K562 (cell line): Measurements from ENCODE around the gene THUMPD1. TPM values are rescaled to one million over a fixed set of nuclear protein-coding genes. Genes with fewer than 3 reads are reported as not detected.

ENCODE experiments used
- CREB1 ChIP-seq, 2 experiments: sonication (generic) in 1 of 2; formaldehyde crosslinking in 1 of 2; IDR thresholded peaks; 2 replicates each; pipeline versions ENCODE4 v1.6.1 to v1.8.0; 2012 to 2022; ENCODE audit warnings: inconsistent platforms in 1 of 2, mild to moderate bottlenecking in 1 of 2, missing genetic modification reagents in 1 of 2, moderate library complexity in 1 of 2
- GTF2F1 ChIP-seq: IDR thresholded peaks from 2 replicates; pipeline ENCODE4 v1.6.1; 2011; ENCODE audit warnings: low read depth, low read length, improper control_type of control experiment
- HEY1 ChIP-seq: fragments of 250-450 bp; sonication (Bioruptor Pico); IDR thresholded peaks from 2 replicates; pipeline ENCODE4 v1.5.0; 2020; ENCODE audit warnings: mild to moderate bottlenecking, moderate library complexity, borderline replicate concordance
- JUNB ChIP-seq: fragments of 450-650 bp; formaldehyde crosslinking; conservative IDR thresholded peaks from 2 replicates; pipeline ENCODE4 v1.4.0; 2020; ENCODE audit warnings: mild to moderate bottlenecking
- NR2F6 ChIP-seq: fragments of 450-650 bp; formaldehyde crosslinking; IDR thresholded peaks from 2 replicates; pipeline ENCODE4 v1.4.0; 2020; ENCODE audit warnings: mild to moderate bottlenecking
- RBM17 ChIP-seq: fragments of 200-400 bp; formaldehyde crosslinking; IDR thresholded peaks from 2 replicates; pipeline ENCODE4 v1.6.1; 2017; ENCODE audit warnings: low read depth, mild to moderate bottlenecking, low read length, borderline replicate concordance
- TCF3 ChIP-seq: sonication (generic); formaldehyde crosslinking; IDR thresholded peaks from 2 replicates; pipeline ENCODE4 v1.4.0; 2020; ENCODE audit warnings: mild to moderate bottlenecking, missing genetic modification reagents
- THRAP3 ChIP-seq: fragments of 450-650 bp; IDR thresholded peaks from 2 replicates; pipeline ENCODE4 v1.6.1; 2016; ENCODE audit warnings: mild to moderate bottlenecking, inconsistent platforms, borderline replicate concordance
- XRCC5 ChIP-seq: fragments of 200-400 bp; formaldehyde crosslinking; IDR thresholded peaks from 2 replicates; pipeline ENCODE4 v1.6.1; 2017; ENCODE audit warnings: low read depth, mild to moderate bottlenecking, low read length
- ZNF184 ChIP-seq: sonication (generic); formaldehyde crosslinking; IDR thresholded peaks from 2 replicates; pipeline ENCODE4 v1.5.0; 2020; ENCODE audit warnings: missing genetic modification reagents
- ZNF695 ChIP-seq: fragments of 450-650 bp; formaldehyde crosslinking; IDR thresholded peaks from 2 replicates; pipeline ENCODE4 v1.4.0; 2020; ENCODE audit warnings: mild to moderate bottlenecking, moderate library complexity
- polyA plus RNA-seq, 8 experiments: library from polyadenylated mRNA; depleted of rRNA in 4 of 8; stranded (reverse) in 5 of 8; unstranded in 3 of 8; fragments of >200 nt; fragmentation: Nextera tagmentation in 2 of 8; fragmentation: Illumina TruSeq in 1 of 8; extraction: Ambion mirVana in 2 of 8; extraction: Trizol in 1 of 8; gene quantifications; 2 replicates each; pipeline versions ENCODE4 v1.2.1 to v1.2.3, GENCODE V29; 2011 to 2014; ENCODE audit warnings: inconsistent platforms in 1 of 8, missing spikeins in 1 of 8
- total RNA-seq, 7 experiments: library from RNA; depleted of rRNA in 6 of 7; stranded (reverse); fragments of >200 nt in 6 of 7; fragmentation: Illumina TruSeq in 2 of 7; extraction: Trizol in 2 of 7; gene quantifications; 2 replicates each; pipeline versions ENCODE4 v1.2.1 to v1.2.3, GENCODE V29; 2011 to 2021; ENCODE audit warnings: low replicate concordance in 1 of 7
- TF ChIP-seq, protein P1 (sequence below): sonication (generic); formaldehyde crosslinking; IDR thresholded peaks from 2 replicates; pipeline ENCODE4 v1.8.0; 2022; ENCODE audit warnings: mild to moderate bottlenecking, missing genetic modification reagents
- TF ChIP-seq, protein P2 (sequence below), 2 experiments: fragments of 450-650 bp; IDR thresholded peaks; 2 replicates each; pipeline ENCODE4 v1.6.1; 2016
- TF ChIP-seq, protein P3 (sequence below): sonication (generic); formaldehyde crosslinking; IDR thresholded peaks from 2 replicates; pipeline ENCODE4 v1.8.0; 2023; ENCODE audit warnings: missing genetic modification reagents, mild to moderate bottlenecking, borderline replicate concordance
- TF ChIP-seq, protein P4 (sequence below): fragments of 250-450 bp; sonication (Bioruptor Pico); IDR thresholded peaks from 2 replicates; pipeline ENCODE4 v1.8.0; 2021; ENCODE audit warnings: borderline replicate concordance, mild to moderate bottlenecking, moderate library complexity; ENCODE audit not compliant: poor library complexity, severe bottlenecking

THUMPD1 gene
- total and polyA plus RNA-seq, 9 of the 15 experiments (the other 6 are each of a cell fraction or from before 2014, with no cell fraction given) = 37.8 to 101 (median 56.8) TPM

DNA sequence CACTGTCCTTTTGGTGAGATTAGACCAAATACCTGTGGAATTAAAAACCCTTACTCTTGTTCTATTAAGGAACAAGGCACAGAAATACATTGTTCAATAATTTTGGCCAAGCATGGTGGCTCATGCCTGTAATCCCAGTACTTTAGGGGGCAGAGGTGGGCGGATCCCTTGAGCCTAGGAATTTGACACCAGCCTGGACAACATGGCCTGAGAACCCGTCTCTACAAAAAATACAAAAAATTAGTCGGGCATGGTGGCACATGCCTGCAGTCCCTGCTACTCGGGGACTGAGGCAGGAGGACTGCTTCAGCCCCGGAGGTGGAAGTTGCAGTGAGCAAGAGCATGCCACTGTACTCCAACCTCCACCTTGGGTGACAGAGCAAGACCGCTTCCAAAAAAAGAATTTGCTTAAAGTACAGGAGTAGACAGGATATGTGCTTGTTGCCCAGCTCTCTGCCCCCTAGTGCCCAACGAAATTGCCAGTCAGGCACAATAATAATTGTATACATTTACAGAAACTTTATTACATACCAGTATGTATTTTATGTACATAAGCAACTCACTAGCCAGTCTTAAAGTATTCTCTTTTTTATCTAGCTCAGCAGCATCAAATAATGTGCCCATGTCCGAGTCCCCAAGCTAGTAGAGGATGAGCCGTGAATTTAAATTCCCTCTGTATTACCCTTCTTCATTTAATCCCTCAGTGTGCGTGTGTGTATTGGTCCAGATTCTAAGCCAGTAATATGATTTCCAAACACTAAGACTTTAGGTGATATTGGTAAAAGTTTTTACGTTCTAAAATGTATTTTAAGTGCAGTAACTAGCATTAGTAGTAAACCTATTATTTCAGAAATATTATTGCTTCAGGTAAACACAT, 1.4 kb downstream of the THUMPD1 start (continued):
- TF ChIP-seq, protein P1, sequence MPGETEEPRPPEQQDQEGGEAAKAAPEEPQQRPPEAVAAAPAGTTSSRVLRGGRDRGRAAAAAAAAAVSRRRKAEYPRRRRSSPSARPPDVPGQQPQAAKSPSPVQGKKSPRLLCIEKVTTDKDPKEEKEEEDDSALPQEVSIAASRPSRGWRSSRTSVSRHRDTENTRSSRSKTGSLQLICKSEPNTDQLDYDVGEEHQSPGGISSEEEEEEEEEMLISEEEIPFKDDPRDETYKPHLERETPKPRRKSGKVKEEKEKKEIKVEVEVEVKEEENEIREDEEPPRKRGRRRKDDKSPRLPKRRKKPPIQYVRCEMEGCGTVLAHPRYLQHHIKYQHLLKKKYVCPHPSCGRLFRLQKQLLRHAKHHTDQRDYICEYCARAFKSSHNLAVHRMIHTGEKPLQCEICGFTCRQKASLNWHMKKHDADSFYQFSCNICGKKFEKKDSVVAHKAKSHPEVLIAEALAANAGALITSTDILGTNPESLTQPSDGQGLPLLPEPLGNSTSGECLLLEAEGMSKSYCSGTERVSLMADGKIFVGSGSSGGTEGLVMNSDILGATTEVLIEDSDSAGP (CRISPR knock-in tag) = no peak
- TF ChIP-seq JUNB = no peak
- no peak for TF ChIP-seq GTF2F1
- no peak for TF ChIP-seq ZNF695 (CRISPR knock-in tag)
- no peak for TF ChIP-seq RBM17
- TF ChIP-seq, protein P2, sequence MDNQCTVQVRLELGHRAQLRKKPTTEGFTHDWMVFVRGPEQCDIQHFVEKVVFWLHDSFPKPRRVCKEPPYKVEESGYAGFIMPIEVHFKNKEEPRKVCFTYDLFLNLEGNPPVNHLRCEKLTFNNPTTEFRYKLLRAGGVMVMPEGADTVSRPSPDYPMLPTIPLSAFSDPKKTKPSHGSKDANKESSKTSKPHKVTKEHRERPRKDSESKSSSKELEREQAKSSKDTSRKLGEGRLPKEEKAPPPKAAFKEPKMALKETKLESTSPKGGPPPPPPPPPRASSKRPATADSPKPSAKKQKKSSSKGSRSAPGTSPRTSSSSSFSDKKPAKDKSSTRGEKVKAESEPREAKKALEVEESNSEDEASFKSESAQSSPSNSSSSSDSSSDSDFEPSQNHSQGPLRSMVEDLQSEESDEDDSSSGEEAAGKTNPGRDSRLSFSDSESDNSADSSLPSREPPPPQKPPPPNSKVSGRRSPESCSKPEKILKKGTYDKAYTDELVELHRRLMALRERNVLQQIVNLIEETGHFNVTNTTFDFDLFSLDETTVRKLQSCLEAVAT (IDR thresholded peaks at IDR 0.05) = 0 out of 4 replicates have a peak, but pooled peaks of 1 of the 2 experiments have one; percentile 16
- no peak for TF ChIP-seq CREB1 (IDR thresholded peaks at IDR 0.05)
- TF ChIP-seq CREB1 (CRISPR knock-in tag; IDR thresholded peaks at IDR 0.05) = no peak
- TF ChIP-seq, protein P3, sequence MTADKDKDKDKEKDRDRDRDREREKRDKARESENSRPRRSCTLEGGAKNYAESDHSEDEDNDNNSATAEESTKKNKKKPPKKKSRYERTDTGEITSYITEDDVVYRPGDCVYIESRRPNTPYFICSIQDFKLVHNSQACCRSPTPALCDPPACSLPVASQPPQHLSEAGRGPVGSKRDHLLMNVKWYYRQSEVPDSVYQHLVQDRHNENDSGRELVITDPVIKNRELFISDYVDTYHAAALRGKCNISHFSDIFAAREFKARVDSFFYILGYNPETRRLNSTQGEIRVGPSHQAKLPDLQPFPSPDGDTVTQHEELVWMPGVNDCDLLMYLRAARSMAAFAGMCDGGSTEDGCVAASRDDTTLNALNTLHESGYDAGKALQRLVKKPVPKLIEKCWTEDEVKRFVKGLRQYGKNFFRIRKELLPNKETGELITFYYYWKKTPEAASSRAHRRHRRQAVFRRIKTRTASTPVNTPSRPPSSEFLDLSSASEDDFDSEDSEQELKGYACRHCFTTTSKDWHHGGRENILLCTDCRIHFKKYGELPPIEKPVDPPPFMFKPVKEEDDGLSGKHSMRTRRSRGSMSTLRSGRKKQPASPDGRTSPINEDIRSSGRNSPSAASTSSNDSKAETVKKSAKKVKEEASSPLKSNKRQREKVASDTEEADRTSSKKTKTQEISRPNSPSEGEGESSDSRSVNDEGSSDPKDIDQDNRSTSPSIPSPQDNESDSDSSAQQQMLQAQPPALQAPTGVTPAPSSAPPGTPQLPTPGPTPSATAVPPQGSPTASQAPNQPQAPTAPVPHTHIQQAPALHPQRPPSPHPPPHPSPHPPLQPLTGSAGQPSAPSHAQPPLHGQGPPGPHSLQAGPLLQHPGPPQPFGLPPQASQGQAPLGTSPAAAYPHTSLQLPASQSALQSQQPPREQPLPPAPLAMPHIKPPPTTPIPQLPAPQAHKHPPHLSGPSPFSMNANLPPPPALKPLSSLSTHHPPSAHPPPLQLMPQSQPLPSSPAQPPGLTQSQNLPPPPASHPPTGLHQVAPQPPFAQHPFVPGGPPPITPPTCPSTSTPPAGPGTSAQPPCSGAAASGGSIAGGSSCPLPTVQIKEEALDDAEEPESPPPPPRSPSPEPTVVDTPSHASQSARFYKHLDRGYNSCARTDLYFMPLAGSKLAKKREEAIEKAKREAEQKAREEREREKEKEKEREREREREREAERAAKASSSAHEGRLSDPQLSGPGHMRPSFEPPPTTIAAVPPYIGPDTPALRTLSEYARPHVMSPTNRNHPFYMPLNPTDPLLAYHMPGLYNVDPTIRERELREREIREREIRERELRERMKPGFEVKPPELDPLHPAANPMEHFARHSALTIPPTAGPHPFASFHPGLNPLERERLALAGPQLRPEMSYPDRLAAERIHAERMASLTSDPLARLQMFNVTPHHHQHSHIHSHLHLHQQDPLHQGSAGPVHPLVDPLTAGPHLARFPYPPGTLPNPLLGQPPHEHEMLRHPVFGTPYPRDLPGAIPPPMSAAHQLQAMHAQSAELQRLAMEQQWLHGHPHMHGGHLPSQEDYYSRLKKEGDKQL = 0 out of 2 replicates have a peak, but pooled peaks have one; percentile 23
- no peak for TF ChIP-seq NR2F6 (CRISPR knock-in tag)
- no peak for TF ChIP-seq ZNF184 (CRISPR knock-in tag)
- TF ChIP-seq, protein P4, sequence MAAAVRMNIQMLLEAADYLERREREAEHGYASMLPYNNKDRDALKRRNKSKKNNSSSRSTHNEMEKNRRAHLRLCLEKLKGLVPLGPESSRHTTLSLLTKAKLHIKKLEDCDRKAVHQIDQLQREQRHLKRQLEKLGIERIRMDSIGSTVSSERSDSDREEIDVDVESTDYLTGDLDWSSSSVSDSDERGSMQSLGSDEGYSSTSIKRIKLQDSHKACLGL (CRISPR knock-in tag) = no peak
- no peak for TF ChIP-seq THRAP3
- no peak for TF ChIP-seq XRCC5
- TF ChIP-seq HEY1 (CRISPR knock-in tag) = no peak
- TF ChIP-seq TCF3 (CRISPR knock-in tag) = no peak
